Body of pancreas (tissue), 4 donors: ENCODE data around the gene MAP2K4. TPM values are rescaled to one million over a fixed set of nuclear protein-coding genes. Genes with fewer than 3 reads are reported as not detected.

Source experiments
- ATAC-seq: fragments of 150-250 bp; one replicate; pipeline ENCODE4 v1.9.1; 2016
- DNase-seq, 4 donors: peaks; one replicate each; pipeline ENCODE4 v3.0.0-alpha.2; 2019
- H3K27ac ChIP-seq, 4 donors: fragments of 200-600 bp; sonication (generic); 1 replicate in 3 of 4; 2 replicates in 1 of 4; pipeline versions ENCODE4 v1.5.1 to v1.6.1; 2016 to 2019; ENCODE audit warnings: mild to moderate bottlenecking in 1 of 4, mixed read lengths in 1 of 4, moderate library complexity in 1 of 4
- H3K27me3 ChIP-seq, 2 donors: fragments of 200-600 bp; sonication (generic); one replicate each; pipeline ENCODE4 v1.6.0; 2016; ENCODE audit warnings: mild to moderate bottlenecking in 1 of 2
- H3K36me3 ChIP-seq, 2 donors: fragments of 200-600 bp; sonication (generic); replicated peaks in 1 of 2; 2 replicates each; pipeline ENCODE4 v1.5.1; 2016; ENCODE audit warnings: low read depth in 2 of 2; ENCODE audit not compliant: insufficient read depth in 1 of 2
- H3K4me1 ChIP-seq: fragments of 200-600 bp; sonication (generic); one replicate; pipeline ENCODE4 v1.6.0; 2016
- H3K4me3 ChIP-seq, 2 donors: fragments of 200-600 bp; sonication (generic); 1 replicate in 1 of 2; 2 replicates in 1 of 2; pipeline ENCODE4 v1.5.1; 2016 to 2019
- H3K9me3 ChIP-seq, 3 donors: fragments of 200-600 bp; sonication (generic); 1 replicate in 2 of 3; 2 replicates in 1 of 3; pipeline ENCODE4 v1.5.1; 2016
- CTCF ChIP-seq, 7 experiments: fragments of 450-650 bp in 4 of 7; fragments of 200-600 bp in 3 of 7; sonication (generic) in 3 of 7; IDR thresholded peaks; one replicate each; pipeline ENCODE4 v1.5.1; 2016 to 2019; ENCODE audit warnings: antibody characterized with exemption in 7 of 7
- POLR2A ChIP-seq, 3 donors: fragments of 450-650 bp; IDR thresholded peaks; one replicate each; pipeline ENCODE4 v1.6.1; 2016; ENCODE audit warnings: antibody characterized with exemption in 3 of 3, mild to moderate bottlenecking in 2 of 3
- WGBS, 2 donors: methylation state at CpG; one replicate each; pipeline ENCODE4 v1.1.5; 2017; 5-methylcytosine and 5-hydroxymethylcytosine counted together
- intact Hi-C: fragments of 100-400 bp; cut with DNase I; formaldehyde crosslinking; loops from one replicate; pipeline ENCODE4 v1.15.1; 2023
- total RNA-seq, 2 donors: library from RNA; depleted of rRNA; stranded (reverse); fragments of >200 nt; gene quantifications; one replicate each; pipeline ENCODE4 v1.1.0, GENCODE V29; 2016

The MAP2K4 gene
- total RNA-seq, 2 donors from 2014 or later: 12.5 to 15.2 TPM

- Histone ChIP-seq H3K4me1 (no peaks in the 10 kb centered on the region), H3K36me3 (peaks cover 0 to 2% of the 10 kb centered on the region in 2 donors), H3K4me3 (no peak overlapping the region), H3K27me3 (no peaks in the 10 kb centered on the region), H3K9me3 (no peaks in the 10 kb centered on the region), H3K27ac (no peak overlapping the region)
- no peak for ATAC-seq
- intact Hi-C loops: no loop called here
- TF ChIP-seq CTCF (IDR thresholded peaks at IDR 0.05): no peak
- TF ChIP-seq POLR2A (IDR thresholded peaks at IDR 0.05): no peak
- no peak for DNase-seq
Measured at GRCh38 chr17:12116143-12116542, 95.5 kb downstream of the MAP2K4 start.

GRCh38 chr17:12118617-12119016, 97.9 kb downstream of the MAP2K4 start:
- H3K27me3 ChIP-seq: no peaks in the 10 kb centered on the region
- 88 to 94% methylated on average over 3 of the region's 3 CpGs for WGBS, 2 donors
- H3K4me3 ChIP-seq: no peak overlapping the region
- H3K27ac ChIP-seq: no peak overlapping the region
- intact Hi-C loops: no loop called here
- TF ChIP-seq CTCF (IDR thresholded peaks at IDR 0.05) (no peak), POLR2A (IDR thresholded peaks at IDR 0.05) (no peak)
- no peaks in the 10 kb centered on the region for H3K4me1 ChIP-seq
- no peak for DNase-seq
- no peaks in the 10 kb centered on the region for H3K9me3 ChIP-seq
- ATAC-seq: no peak
- H3K36me3 ChIP-seq: no peaks in the 10 kb centered on the region

GRCh38 chr17:12122075-12122474, 101.4 kb downstream of the MAP2K4 start:
- Histone ChIP-seq H3K4me1 (no peaks in the 10 kb centered on the region), H3K9me3 (no peaks in the 10 kb centered on the region), H3K36me3 (peaks cover 0 to 12% of the 10 kb centered on the region in 2 donors), H3K27ac (no peak overlapping the region), H3K4me3 (no peak overlapping the region), H3K27me3 (no peaks in the 10 kb centered on the region)
- intact Hi-C loops: no loop called here
- DNase-seq (no peak), ATAC-seq (no peak)
- 75 to 82% methylated on average over 6 of the region's 6 CpGs for WGBS, 2 donors
- no peak for TF ChIP-seq POLR2A (IDR thresholded peaks at IDR 0.05)
- no peak for TF ChIP-seq CTCF (IDR thresholded peaks at IDR 0.05)

- intact Hi-C loops: no loop called here
- TF ChIP-seq CTCF (IDR thresholded peaks at IDR 0.05) (no peak), POLR2A (IDR thresholded peaks at IDR 0.05) (no peak)
- no peaks in the 10 kb centered on the region for H3K9me3 ChIP-seq
- 69 to 71% methylated on average over 2 of the region's 2 CpGs for WGBS, 2 donors
- H3K4me1 ChIP-seq: no peaks in the 10 kb centered on the region
- no peak overlapping the region for H3K4me3 ChIP-seq
- H3K27me3 ChIP-seq: no peaks in the 10 kb centered on the region
- DNase-seq (no peak), ATAC-seq (no peak)
- H3K36me3 ChIP-seq: peaks cover 0 to 12% of the 10 kb centered on the region in 2 donors
- H3K27ac ChIP-seq: no peak overlapping the region
Measured at GRCh38 chr17:12127177-12127576, 106.5 kb downstream of the MAP2K4 start.

- WGBS, 2 donors: 41 to 60% methylated on average over 2 of the region's 2 CpGs
- ATAC-seq (no peak), DNase-seq (no peak)
- intact Hi-C loops: no loop called here
- no peaks in the 10 kb centered on the region for H3K4me1 ChIP-seq
- H3K9me3 ChIP-seq: no peaks in the 10 kb centered on the region
- no peak overlapping the region for H3K27ac ChIP-seq
- H3K4me3 ChIP-seq: no peak overlapping the region
- peaks cover 0 to 12% of the 10 kb centered on the region in 2 donors for H3K36me3 ChIP-seq
- TF ChIP-seq POLR2A (IDR thresholded peaks at IDR 0.05) (no peak), CTCF (IDR thresholded peaks at IDR 0.05) (no peak)
- no peaks in the 10 kb centered on the region for H3K27me3 ChIP-seq
Measured at GRCh38 chr17:12127667-12128066, 107.0 kb downstream of the MAP2K4 start.
